K562 (cell line): ENCODE measurements around the gene SH2D7.

Experiments used
- ASH1L ChIP-seq: fragments of 450-650 bp; IDR thresholded peaks from 2 replicates; pipeline ENCODE4 v1.6.1; 2018; ENCODE audit warnings: borderline replicate concordance, mild to moderate bottlenecking, low read depth; ENCODE audit not compliant: partially characterized antibody
- JUN ChIP-seq, 2 experiments: sonication (generic) in 1 of 2; formaldehyde crosslinking in 1 of 2; IDR thresholded peaks; 2 replicates each; pipeline versions ENCODE4 v1.6.1 to v1.8.0; 2012 to 2022; ENCODE audit warnings: borderline replicate concordance in 2 of 2, mild to moderate bottlenecking in 2 of 2, improper control_type of control experiment in 1 of 2, low read depth in 1 of 2, low read length in 1 of 2, missing genetic modification reagents in 1 of 2
- LARP7 ChIP-seq: fragments of 450-650 bp; IDR thresholded peaks from 2 replicates; pipeline ENCODE4 v1.6.1; 2016
- MEIS2 ChIP-seq: fragments of 450-650 bp; IDR thresholded peaks from 2 replicates; pipeline ENCODE4 v1.6.1; 2014; ENCODE audit warnings: mild to moderate bottlenecking; ENCODE audit not compliant: partially characterized antibody
- USF1 ChIP-seq: sonication (generic); formaldehyde crosslinking; IDR thresholded peaks from 2 replicates; pipeline ENCODE4 v1.9.0; 2022; ENCODE audit warnings: mild to moderate bottlenecking, missing genetic modification reagents
- ZNF23 ChIP-seq: fragments of 250-450 bp; sonication (Bioruptor Pico); IDR thresholded peaks from 2 replicates; pipeline ENCODE4 v1.4.0; 2020; ENCODE audit warnings: mild to moderate bottlenecking
- ZNF830 ChIP-seq: fragments of 250-450 bp; sonication (Bioruptor Pico); IDR thresholded peaks from 2 replicates; pipeline ENCODE4 v1.5.0; 2021; ENCODE audit warnings: mild to moderate bottlenecking
- TF ChIP-seq, protein P1 (sequence below), 3 experiments: IDR thresholded peaks in 2 of 3; conservative IDR thresholded peaks in 1 of 3; 2 replicates each; pipeline ENCODE4 v1.5.1; 2011 to 2012; ENCODE audit warnings: low read length in 3 of 3, mild to moderate bottlenecking in 3 of 3, control low read depth in 2 of 3, improper control_type of control experiment in 1 of 3, inconsistent platforms in 1 of 3, low read depth in 1 of 3, mixed read lengths in 1 of 3, moderate library complexity in 1 of 3; ENCODE audit not compliant: insufficient read depth in 2 of 3
- TF ChIP-seq, protein P2 (sequence below): sonication (generic); formaldehyde crosslinking; IDR thresholded peaks from 2 replicates; pipeline ENCODE4 v1.5.0; 2020; ENCODE audit warnings: missing genetic modification reagents

GRCh38 chr15:78067328-78068228 is 24.8 kb upstream of the SH2D7 start:
- TF ChIP-seq ZNF830 (CRISPR knock-in tag) (no peak), MEIS2 (no peak), LARP7 (no peak), JUN (IDR thresholded peaks at IDR 0.05; ENCODE audit: borderline replicate concordance, low read depth, low read length) (no peak), JUN (CRISPR knock-in tag; IDR thresholded peaks at IDR 0.05; ENCODE audit: borderline replicate concordance) (no peak), ZNF23 (CRISPR knock-in tag) (no peak), ASH1L (no peak), USF1 (CRISPR knock-in tag) (no peak)
- TF ChIP-seq, protein P1, sequence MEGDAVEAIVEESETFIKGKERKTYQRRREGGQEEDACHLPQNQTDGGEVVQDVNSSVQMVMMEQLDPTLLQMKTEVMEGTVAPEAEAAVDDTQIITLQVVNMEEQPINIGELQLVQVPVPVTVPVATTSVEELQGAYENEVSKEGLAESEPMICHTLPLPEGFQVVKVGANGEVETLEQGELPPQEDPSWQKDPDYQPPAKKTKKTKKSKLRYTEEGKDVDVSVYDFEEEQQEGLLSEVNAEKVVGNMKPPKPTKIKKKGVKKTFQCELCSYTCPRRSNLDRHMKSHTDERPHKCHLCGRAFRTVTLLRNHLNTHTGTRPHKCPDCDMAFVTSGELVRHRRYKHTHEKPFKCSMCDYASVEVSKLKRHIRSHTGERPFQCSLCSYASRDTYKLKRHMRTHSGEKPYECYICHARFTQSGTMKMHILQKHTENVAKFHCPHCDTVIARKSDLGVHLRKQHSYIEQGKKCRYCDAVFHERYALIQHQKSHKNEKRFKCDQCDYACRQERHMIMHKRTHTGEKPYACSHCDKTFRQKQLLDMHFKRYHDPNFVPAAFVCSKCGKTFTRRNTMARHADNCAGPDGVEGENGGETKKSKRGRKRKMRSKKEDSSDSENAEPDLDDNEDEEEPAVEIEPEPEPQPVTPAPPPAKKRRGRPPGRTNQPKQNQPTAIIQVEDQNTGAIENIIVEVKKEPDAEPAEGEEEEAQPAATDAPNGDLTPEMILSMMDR (IDR thresholded peaks at IDR 0.05 in 2 of 3, conservative IDR thresholded peaks at IDR 0.05 in 1 of 3; ENCODE audit: insufficient read depth in 2 of 3, low read depth in 1 of 3, low read length in 3 of 3), result no peak
- TF ChIP-seq, protein P2, sequence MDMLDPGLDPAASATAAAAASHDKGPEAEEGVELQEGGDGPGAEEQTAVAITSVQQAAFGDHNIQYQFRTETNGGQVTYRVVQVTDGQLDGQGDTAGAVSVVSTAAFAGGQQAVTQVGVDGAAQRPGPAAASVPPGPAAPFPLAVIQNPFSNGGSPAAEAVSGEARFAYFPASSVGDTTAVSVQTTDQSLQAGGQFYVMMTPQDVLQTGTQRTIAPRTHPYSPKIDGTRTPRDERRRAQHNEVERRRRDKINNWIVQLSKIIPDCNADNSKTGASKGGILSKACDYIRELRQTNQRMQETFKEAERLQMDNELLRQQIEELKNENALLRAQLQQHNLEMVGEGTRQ (CRISPR knock-in tag), result no peak
